ENCODE measurements around the gene S100A14.

The S100A14 gene

GRCh38 chr1:153658400-153659174 lies 42.5 kb upstream of the S100A14 start, which contains the start of gene SNAPIN:
TSS of gene SNAPIN (plus strand) at chr1:153658703. CDS start at chr1:153658744, 41 bp downstream.
- H3K4me3 ChIP-seq (ENCODE audit: low read depth, low read length) = peak within 1 kb of the TSS; percentile 89
- TF ChIP-seq CTCF (IDR thresholded peaks at IDR 0.05; ENCODE audit: low read depth, low read length) = no peak

- TF ChIP-seq CTCF (IDR thresholded peaks at IDR 0.05; ENCODE audit: low read depth, low read length) = no peak
- no peak overlapping the region for H3K4me3 ChIP-seq (ENCODE audit: low read depth, low read length)
These were observed 39.2 kb upstream of the S100A14 start for GRCh38 chr1:153655333-153655732.

- H3K4me3 ChIP-seq (ENCODE audit: low read depth, low read length) = no peak overlapping the region
- no peak for TF ChIP-seq CTCF (IDR thresholded peaks at IDR 0.05; ENCODE audit: low read depth, low read length)
These were observed 36.8 kb upstream of the S100A14 start for GRCh38 chr1:153652805-153653500.

- no peak overlapping the region for H3K4me3 ChIP-seq (ENCODE audit: low read depth, low read length)
- no peak for TF ChIP-seq CTCF (IDR thresholded peaks at IDR 0.05; ENCODE audit: low read depth, low read length)
These were observed 35.6 kb upstream of the S100A14 start for GRCh38 chr1:153651771-153652170.

GRCh38 chr1:153649863-153650235 lies 33.7 kb upstream of the S100A14 start:
- H3K4me3 ChIP-seq (ENCODE audit: low read depth, low read length) = no peak overlapping the region
- no peak for TF ChIP-seq CTCF (IDR thresholded peaks at IDR 0.05; ENCODE audit: low read depth, low read length)

- no peak for TF ChIP-seq CTCF (IDR thresholded peaks at IDR 0.05; ENCODE audit: low read depth, low read length)
- H3K4me3 ChIP-seq (ENCODE audit: low read depth, low read length) = no peak overlapping the region
These were observed 33.2 kb upstream of the S100A14 start for GRCh38 chr1:153649137-153649862.
